ENCODE measurements around the gene BNIP1.

The BNIP1 gene

GRCh38 chr5:173202266-173202875 is 58.0 kb downstream of the BNIP1 start:
- Histone ChIP-seq H4K20me1 (ENCODE audit: insufficient read depth, low read length, poor library complexity, severe bottlenecking) (no peaks in the 10 kb centered on the region), H3F3A (ENCODE audit: low read depth) (no peaks in the 10 kb centered on the region), H3K27me3 (ENCODE audit: insufficient read depth, low read length, poor library complexity, severe bottlenecking) (no peaks in the 10 kb centered on the region), H2AFZ (ENCODE audit: low read length) (no peak overlapping the region), H3K4me2 (ENCODE audit: low read depth, low read length, poor library complexity, severe bottlenecking) (no peak overlapping the region), H3K4me3 (ENCODE audit: low read length, poor library complexity, severe bottlenecking) (no peak overlapping the region), H3K9ac (ENCODE audit: low read depth, low read length, poor library complexity, severe bottlenecking) (no peak overlapping the region), H3K9me2 (replicated peaks; ENCODE audit: low read depth, low read length) (no peaks in the 10 kb centered on the region), H3K9me3 (ENCODE audit: insufficient read depth, low read depth, low read length) (no peaks in the 10 kb centered on the region), H3K36me3 (ENCODE audit: insufficient read depth, low read length) (no peaks in the 10 kb centered on the region), H3K79me2 (ENCODE audit: insufficient read depth, low read length) (no peaks in the 10 kb centered on the region), H3K4me1 (ENCODE audit: insufficient read depth, low read length, poor library complexity, severe bottlenecking) (no peaks in the 10 kb centered on the region)
- TF ChIP-seq CTCF (conservative IDR thresholded peaks at IDR 0.05; ENCODE audit: low read length) (no peak), EZH2phosphoT487 (IDR thresholded peaks at IDR 0.05; ENCODE audit: borderline replicate concordance) (no peak)

DNA sequence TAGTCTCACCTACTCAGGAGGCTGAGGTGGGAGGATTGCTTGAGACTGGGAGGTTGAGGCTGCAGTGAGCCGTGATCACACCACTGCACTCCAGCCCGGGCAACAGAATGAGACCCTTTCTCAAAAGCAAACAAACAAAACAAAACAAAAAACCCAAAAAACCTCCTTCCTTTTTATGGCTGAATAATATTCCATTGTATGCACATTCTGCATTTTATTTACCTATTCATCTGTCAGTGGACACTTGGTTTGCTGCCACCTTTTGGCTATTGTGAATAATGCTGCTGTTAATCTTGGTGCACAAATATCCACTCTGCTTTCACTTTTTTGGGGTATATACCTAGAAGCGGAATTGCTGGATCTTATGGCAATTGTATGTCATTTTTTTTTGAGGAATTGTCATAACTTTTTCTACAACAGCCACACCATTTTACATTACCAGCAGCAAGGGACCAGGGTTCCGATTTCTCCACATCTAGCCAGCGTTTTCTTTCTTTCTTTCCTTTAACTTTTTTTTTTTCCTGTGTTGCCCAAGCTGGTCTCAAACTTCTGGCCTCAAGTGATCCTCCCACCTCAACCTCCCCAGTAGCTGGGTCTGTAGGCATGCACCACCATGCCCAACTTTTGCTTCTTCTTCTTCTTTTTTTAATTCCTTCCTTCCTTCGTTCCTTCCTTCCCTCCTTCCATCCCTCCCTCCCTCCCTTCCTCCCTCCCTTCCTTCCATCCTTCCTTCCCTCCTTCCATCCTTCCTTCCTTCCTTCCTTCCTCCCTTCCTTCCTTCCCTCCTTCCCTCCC is 60.1 kb downstream of the BNIP1 start:
- Histone ChIP-seq H3K79me2 (ENCODE audit: insufficient read depth, low read length) (no peaks in the 10 kb centered on the region), H3K9ac (ENCODE audit: low read depth, low read length, poor library complexity, severe bottlenecking) (no peak overlapping the region), H3K4me3 (ENCODE audit: low read length, poor library complexity, severe bottlenecking) (no peak overlapping the region), H3K4me1 (ENCODE audit: insufficient read depth, low read length, poor library complexity, severe bottlenecking) (no peaks in the 10 kb centered on the region), H3K9me2 (replicated peaks; ENCODE audit: low read depth, low read length) (no peaks in the 10 kb centered on the region), H3K27me3 (ENCODE audit: insufficient read depth, low read length, poor library complexity, severe bottlenecking) (no peaks in the 10 kb centered on the region), H3K36me3 (ENCODE audit: insufficient read depth, low read length) (no peaks in the 10 kb centered on the region), H3K9me3 (ENCODE audit: insufficient read depth, low read depth, low read length) (no peaks in the 10 kb centered on the region), H3F3A (ENCODE audit: low read depth) (no peaks in the 10 kb centered on the region), H3K4me2 (ENCODE audit: low read depth, low read length, poor library complexity, severe bottlenecking) (no peak overlapping the region), H4K20me1 (ENCODE audit: insufficient read depth, low read length, poor library complexity, severe bottlenecking) (no peaks in the 10 kb centered on the region), H2AFZ (ENCODE audit: low read length) (no peak overlapping the region)
- TF ChIP-seq CTCF (conservative IDR thresholded peaks at IDR 0.05; ENCODE audit: low read length) (peak; percentile 53), EZH2phosphoT487 (IDR thresholded peaks at IDR 0.05; ENCODE audit: borderline replicate concordance) (no peak)

GRCh38 chr5:173205916-173206315 is 61.6 kb downstream of the BNIP1 start:
- Histone ChIP-seq H3K4me3 (ENCODE audit: low read length, poor library complexity, severe bottlenecking) (no peak overlapping the region), H3K4me1 (ENCODE audit: insufficient read depth, low read length, poor library complexity, severe bottlenecking) (no peaks in the 10 kb centered on the region), H3K4me2 (ENCODE audit: low read depth, low read length, poor library complexity, severe bottlenecking) (no peak overlapping the region), H3K79me2 (ENCODE audit: insufficient read depth, low read length) (no peaks in the 10 kb centered on the region), H3K36me3 (ENCODE audit: insufficient read depth, low read length) (no peaks in the 10 kb centered on the region), H3K9ac (ENCODE audit: low read depth, low read length, poor library complexity, severe bottlenecking) (no peak overlapping the region), H3K9me3 (ENCODE audit: insufficient read depth, low read depth, low read length) (no peaks in the 10 kb centered on the region), H2AFZ (ENCODE audit: low read length) (no peak overlapping the region), H3K27me3 (ENCODE audit: insufficient read depth, low read length, poor library complexity, severe bottlenecking) (no peaks in the 10 kb centered on the region), H3F3A (ENCODE audit: low read depth) (no peaks in the 10 kb centered on the region), H4K20me1 (ENCODE audit: insufficient read depth, low read length, poor library complexity, severe bottlenecking) (no peaks in the 10 kb centered on the region), H3K9me2 (replicated peaks; ENCODE audit: low read depth, low read length) (no peaks in the 10 kb centered on the region)
- TF ChIP-seq EZH2phosphoT487 (IDR thresholded peaks at IDR 0.05; ENCODE audit: borderline replicate concordance) (no peak), CTCF (conservative IDR thresholded peaks at IDR 0.05; ENCODE audit: low read length) (no peak)
